ENCODE data around the gene CCNK. TPM values are rescaled to one million over a fixed set of nuclear protein-coding genes. Genes with fewer than 3 reads are reported as not detected.

Gene CCNK
- polyA plus RNA-seq, 3 donors = 39.0 to 47.2 (median 40.4) TPM

DNA sequence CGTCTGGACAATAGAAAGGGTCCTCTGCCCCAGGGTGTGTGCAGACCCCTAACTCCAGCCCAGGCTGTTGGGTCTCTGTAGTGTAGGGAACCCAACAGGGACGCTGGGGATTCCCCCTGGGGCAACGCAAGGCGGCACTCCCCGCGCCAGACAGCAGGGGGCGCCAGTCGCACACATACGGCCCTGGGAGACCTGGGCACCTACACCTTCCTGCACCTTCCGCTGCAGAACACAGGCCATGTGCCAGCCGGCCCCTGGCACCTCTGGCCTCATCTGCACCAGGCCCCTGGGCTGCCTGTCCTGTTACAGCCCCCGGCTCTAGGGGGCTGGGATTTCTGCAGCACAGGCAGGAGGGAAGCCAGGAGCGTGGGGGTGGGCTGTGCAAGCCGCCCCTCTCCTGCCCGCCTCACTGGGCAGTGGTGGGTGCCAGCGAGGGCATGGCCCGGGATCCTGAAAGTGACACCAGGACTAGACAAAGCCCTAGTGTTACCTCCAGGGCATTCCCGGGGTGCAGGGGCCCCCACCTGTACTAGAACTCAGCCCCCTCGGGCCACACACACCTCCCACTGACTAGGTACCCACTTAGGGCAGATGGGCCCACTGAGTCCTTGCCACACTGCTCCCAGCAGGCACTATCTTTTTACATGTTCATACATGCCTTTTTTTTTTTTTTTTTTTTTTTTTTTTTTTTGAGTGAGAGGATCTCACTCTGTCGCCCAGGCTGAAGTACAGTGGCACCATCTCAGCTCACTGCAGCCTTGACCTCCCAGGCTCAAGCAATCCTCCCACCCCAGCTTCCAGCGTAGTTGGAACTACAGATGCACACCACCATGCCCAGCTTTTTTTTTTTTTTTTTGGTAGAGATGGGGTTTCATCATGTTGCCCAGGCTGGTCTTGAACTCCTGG is 37.5 kb downstream of the CCNK start:
- no peak for DNase-seq (ENCODE audit: low read depth in 3 of 3, low spot score in 2 of 3)

- DNase-seq (ENCODE audit: low read depth in 3 of 3, low spot score in 2 of 3) = no peak
Measured at GRCh38 chr14:99519347-99519881, 38.2 kb downstream of the CCNK start.

DNA sequence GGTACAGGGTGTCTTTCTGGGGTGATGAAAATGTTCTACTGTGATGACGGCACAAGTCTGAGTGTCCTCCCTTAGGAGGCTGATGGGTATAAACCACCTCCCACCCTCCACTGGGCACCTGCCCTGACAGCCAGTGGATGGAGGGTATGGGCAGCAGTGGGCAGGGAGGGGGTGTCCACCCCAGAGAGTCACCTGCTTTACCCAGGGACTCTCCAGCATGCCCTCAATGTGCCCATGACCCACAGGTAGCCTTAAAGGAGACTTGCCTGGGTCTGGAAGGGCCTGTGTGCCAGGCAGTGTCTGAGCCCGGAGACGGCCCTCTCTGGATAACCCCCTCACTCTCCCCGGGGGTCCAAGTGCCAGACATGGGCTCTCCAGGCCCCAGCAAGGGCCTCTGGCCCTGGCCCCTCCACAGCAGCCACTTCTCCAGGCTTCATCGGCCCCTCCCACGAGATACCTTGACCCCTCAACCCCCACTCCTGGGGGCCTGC is 38.8 kb downstream of the CCNK start:
- no peak for DNase-seq (ENCODE audit: low read depth in 3 of 3, low spot score in 2 of 3)

GRCh38 chr14:99520571-99521081 is 39.4 kb downstream of the CCNK start:
- DNase-seq (ENCODE audit: low read depth in 3 of 3, low spot score in 2 of 3) = no peak

DNA sequence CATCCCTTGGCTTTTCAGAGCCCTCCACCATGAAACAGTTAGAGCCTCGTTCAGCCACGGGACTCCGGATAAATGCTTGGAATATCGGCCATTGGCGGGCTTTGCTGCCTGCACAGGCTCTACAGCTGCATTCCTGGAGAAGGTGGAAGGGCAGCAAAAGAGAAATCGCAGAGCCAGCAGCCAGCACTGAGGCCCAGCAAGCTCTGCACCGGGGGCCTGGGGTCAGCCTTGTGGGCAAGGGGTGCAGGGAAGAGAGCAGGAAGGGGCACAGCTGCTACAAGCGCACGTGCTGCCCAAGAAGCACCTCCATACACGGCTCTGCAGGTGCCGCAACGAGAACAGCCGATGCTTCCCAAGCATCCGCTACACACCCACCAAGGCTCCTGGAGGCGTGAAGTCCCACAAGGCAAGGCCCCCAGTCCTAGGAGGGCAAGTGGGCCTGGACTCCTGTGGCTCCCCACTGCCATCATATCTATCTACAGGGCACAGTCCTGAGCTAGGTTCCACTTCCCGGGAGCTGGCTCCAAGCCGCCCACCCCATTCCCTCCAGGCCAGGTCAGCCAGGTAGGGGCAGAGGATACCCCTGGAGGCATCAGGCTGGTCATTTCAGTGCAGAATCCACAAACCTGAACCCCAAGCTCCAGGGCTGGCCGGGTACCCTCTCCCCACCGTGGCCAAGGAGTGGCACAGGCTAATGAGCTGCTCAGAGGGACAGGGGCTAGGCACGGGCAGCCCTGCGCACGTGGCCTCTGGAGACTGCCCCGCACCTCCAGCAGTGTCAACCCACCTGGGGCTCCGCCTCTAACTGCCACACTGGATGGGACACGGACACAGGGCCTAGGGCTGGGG is 40.2 kb downstream of the CCNK start:
- DNase-seq (ENCODE audit: low read depth in 3 of 3, low spot score in 2 of 3) = no peak

DNA sequence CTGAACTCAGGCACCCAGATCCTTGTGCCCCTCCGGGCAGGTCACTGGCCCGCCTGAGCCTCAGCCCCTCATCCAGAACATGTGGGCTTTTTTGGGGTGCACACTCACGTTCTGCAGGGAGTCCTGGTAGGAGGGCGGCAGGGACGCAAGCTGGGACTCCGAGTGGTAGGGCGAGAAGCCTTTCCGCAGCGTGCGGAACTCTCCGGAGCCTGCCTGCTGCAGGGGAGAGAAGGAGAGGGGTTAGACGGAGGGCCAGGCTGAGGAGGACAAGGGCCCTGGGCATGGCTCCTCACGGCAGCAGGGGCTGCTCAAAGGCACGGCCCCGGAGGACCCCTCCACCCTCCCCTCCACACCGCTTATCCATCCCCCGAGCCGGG is 40.8 kb downstream of the CCNK start:
- no peak for DNase-seq (ENCODE audit: low read depth in 3 of 3, low spot score in 2 of 3)

- DNase-seq (ENCODE audit: low read depth in 3 of 3, low spot score in 2 of 3) = no peak
Measured at GRCh38 chr14:99522457-99522891, 41.3 kb downstream of the CCNK start.

DNA sequence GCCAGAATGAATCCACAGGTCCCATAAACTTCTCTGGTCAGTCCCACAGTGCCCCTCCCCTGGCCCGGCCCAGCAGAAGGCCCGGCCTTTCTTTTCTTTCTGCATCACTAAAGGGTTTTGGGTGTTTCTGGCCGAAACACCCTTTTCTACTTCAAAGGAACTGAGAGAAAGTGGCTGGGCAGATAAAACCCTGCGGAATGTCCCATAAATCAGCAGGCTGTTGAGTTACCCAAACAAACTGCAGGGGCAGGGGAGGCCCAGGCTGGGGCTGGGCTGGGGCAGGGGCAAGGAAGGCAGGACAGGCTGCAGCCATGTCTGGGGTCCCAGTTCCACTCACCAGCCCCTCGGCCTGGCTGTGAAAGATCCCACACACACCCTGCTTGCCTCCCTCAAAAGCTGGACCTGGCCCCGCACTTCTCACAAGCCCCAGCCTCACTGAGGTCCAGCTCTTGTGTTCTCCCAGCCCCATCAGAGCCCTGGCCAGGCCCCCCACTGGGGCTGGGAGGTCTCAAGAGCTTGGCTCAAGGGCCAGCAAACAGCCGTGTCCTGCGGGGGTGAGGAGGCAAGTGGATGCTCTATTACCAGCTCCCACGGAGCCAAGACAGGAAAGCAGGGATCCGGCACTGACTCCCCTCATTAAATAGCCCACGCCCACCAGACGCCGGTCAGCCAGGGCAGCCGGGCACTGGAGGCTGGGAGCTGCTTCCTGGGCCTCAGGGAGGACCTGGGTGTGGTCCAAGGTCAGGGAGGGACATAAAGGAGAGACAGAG is 41.9 kb downstream of the CCNK start:
- DNase-seq (ENCODE audit: low read depth in 3 of 3, low spot score in 2 of 3) = no peak

GRCh38 chr14:99523704-99524055 is 42.5 kb downstream of the CCNK start:
- DNase-seq (ENCODE audit: low read depth in 3 of 3, low spot score in 2 of 3) = no peak

GRCh38 chr14:99524091-99524661 is 43.0 kb downstream of the CCNK start:
- no peak for DNase-seq (ENCODE audit: low read depth in 3 of 3, low spot score in 2 of 3)

DNA sequence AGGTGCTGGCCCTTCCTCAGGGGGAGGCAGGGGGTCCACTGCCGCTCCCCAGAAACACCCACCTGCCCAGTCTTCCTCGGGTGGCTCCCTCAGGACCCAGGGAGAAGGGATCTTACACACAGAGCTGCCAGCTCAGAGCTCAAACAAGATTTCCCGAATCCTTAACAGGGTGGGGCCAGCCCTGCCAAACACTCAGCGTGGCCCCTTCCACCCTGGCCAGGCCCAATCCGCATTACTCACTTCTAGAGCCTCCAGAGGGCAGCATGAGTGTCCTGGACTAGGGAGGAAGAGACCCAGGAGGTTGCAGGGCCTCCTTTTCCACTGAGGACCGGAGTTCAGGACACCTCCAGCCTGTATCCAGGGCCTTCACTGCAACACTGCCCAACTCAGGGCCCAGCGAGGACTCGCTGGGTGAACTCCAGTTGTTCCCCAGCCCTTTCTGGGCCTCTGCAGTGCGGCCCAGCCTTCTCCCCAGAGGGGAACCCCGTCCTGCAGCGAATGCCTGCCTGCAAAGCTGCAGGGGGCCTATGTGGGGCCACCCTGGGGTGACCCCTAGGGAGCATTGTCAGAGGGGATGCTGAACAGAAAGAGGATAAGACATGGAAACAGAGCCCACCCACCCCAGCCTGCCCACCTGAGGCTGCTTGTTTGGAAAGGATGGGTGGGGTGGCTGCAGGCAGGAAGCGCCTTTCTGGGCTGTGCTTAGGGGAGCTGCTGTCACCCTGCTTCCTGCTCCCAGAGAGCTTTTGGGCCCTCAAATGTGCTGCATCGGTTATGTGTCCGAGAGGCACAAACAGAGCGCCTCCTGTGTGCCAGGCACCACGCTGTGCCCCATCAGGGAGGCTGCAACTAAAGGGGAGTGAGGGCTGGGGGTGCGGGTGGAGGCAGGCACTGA is 43.8 kb downstream of the CCNK start:
- DNase-seq (ENCODE audit: low read depth in 3 of 3, low spot score in 2 of 3) = no peak

- DNase-seq (ENCODE audit: low read depth in 3 of 3, low spot score in 2 of 3) = no peak
Measured at GRCh38 chr14:99525699-99526080, 44.5 kb downstream of the CCNK start.

GRCh38 chr14:99527026-99527425 is 45.8 kb downstream of the CCNK start:
- no peak for DNase-seq (ENCODE audit: low read depth in 3 of 3, low spot score in 2 of 3)

DNA sequence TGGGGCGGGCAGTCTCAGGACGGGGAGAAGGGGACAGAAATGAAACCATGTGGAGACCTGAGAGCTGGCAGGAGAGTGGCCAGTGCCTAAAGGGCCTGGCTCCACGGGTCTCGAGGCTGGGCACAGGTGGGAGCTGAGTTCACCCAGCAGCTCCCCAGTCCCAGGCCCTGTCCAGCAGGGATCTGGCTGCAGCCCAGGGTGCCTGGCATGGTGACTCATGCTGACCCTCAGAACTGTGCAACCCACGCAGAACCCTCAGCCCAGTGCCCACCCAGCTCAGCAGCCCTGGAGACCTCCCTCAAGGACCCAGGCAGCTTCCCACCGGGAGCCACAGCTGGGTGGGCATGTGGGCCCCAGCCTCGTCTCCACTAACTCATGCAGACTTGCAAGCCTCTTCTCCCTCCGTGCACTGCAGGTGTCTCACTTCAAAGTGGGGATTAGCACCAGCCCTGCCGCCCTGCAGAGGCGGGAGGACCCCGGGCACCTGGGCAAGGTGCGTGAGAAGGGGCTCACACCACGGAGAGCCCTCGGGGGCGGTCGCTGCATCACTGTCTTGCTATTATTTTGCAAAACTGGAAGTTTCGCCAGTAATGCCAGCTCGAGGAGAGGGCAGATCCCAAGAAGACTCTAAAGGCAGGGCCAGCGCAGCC is 46.3 kb downstream of the CCNK start:
- DNase-seq (ENCODE audit: low read depth in 3 of 3, low spot score in 2 of 3) = no peak

DNA sequence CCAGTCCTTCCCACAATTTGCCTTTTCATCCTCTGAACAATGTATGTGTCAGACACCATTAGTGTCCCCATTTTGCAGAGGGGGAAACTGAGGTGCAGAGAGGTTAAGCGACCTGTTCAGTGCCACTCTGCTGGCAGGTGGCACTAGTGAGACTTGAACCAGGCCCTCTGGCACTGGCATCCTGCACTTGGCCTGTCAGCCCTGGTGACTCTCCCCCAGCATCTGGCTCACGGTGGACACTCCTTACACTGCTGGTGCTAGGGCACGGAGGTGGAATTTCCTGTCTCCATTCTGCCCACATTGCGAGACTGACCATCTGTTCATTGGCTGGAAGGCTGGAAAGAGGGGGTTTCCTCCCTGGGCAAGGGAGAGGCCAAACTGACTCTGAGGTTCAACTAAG is 48.7 kb downstream of the CCNK start:
- no peak for DNase-seq (ENCODE audit: low read depth in 3 of 3, low spot score in 2 of 3)

DNA sequence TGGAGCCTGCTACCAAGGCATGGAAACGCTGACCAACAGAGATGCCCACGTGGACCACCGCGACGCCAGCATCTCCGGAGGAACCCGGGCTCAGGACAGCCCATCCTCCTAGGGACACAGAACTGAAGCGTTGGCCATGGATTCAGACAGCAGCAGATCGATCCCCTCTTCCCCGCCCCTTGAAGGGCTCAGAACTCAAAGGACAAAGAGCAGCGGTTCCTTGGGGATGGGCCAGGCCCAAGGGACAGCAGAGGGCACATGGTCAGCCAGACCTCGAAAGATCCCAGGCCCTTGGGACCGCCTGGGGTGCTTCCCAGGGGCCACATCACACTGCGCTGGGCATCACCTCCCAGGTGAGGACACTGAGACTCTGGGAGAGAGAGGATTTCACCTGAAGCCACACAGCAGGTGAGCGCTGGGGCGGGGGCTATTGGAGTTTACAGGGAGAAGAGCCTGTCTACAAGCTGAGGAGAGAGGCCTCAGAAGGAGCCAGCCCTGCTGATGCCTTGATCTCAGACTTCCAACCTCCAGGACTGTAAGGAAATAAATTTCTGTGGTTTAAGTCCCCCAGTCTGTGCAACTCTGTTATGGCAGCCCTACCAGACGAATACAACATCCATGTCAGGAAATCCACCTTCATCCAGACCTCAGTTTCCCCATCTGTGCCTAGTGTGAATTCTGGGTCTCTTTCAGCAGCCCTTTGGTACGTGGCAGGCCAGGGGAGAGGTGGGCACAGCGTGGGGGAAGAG is 49.4 kb downstream of the CCNK start:
- no peak for DNase-seq (ENCODE audit: low read depth in 3 of 3, low spot score in 2 of 3)

- DNase-seq (ENCODE audit: low read depth in 3 of 3, low spot score in 2 of 3) = no peak
Measured at GRCh38 chr14:99531251-99532096, 50.3 kb downstream of the CCNK start.

Data from right renal cortex interstitium (tissue), 3 donors.